CD14-positive monocyte (primary cell): ENCODE data around the gene FNIP1. TPM values are rescaled to one million over a fixed set of nuclear protein-coding genes. Genes with fewer than 3 reads are reported as not detected.

Source experiments
- DNase-seq, 3 donors: peaks; one replicate each; pipeline ENCODE4 v3.0.0-alpha.2; 2011 to 2022
- H2AFZ ChIP-seq: 2 replicates; pipeline ENCODE4 v1.6.0; 2012; ENCODE audit warnings: mild to moderate bottlenecking, low read depth, low read length, inconsistent platforms; ENCODE audit not compliant: insufficient read depth, poor library complexity, severe bottlenecking
- H3K27ac ChIP-seq, 2 donors: 1 replicate in 1 of 2; 2 replicates in 1 of 2; pipeline ENCODE4 v1.5.1; 2012 to 2013; ENCODE audit warnings: low read length in 2 of 2, control low read depth in 1 of 2, inconsistent platforms in 1 of 2, low read depth in 1 of 2, mild to moderate bottlenecking in 1 of 2
- H3K27me3 ChIP-seq, 2 donors: one replicate each; pipeline versions ENCODE4 v1.6.0 to v1.6.1; 2011 to 2013; ENCODE audit warnings: low read length in 2 of 2; ENCODE audit not compliant: control insufficient read depth in 2 of 2, insufficient read depth in 2 of 2
- H3K36me3 ChIP-seq, 2 donors: replicated peaks in 1 of 2; 1 replicate in 1 of 2; 2 replicates in 1 of 2; pipeline versions ENCODE4 v1.5.1 to v1.6.1; 2012 to 2013; ENCODE audit warnings: low read length in 2 of 2, control low read depth in 1 of 2, inconsistent platforms in 1 of 2, mild to moderate bottlenecking in 1 of 2; ENCODE audit not compliant: insufficient read depth in 2 of 2, control insufficient read depth in 1 of 2
- H3K4me1 ChIP-seq, 2 donors: 1 replicate in 1 of 2; 2 replicates in 1 of 2; pipeline versions ENCODE4 v1.5.1 to v1.6.1; 2012 to 2013; ENCODE audit warnings: low read length in 2 of 2, control low read depth in 1 of 2, inconsistent platforms in 1 of 2, mild to moderate bottlenecking in 1 of 2, moderate library complexity in 1 of 2; ENCODE audit not compliant: insufficient read depth in 2 of 2, control insufficient read depth in 1 of 2
- H3K4me2 ChIP-seq: replicated peaks from 2 replicates; pipeline ENCODE3; 2012; ENCODE audit warnings: low read length, moderate library complexity, mild to moderate bottlenecking; ENCODE audit not compliant: poor library complexity, severe bottlenecking; ENCODE audit errors: extremely low read depth
- H3K4me3 ChIP-seq, 3 experiments: fragments of 200-600 bp in 1 of 3; sonication (generic) in 1 of 3; replicated peaks in 1 of 3; 1 replicate in 2 of 3; 2 replicates in 1 of 3; pipeline ENCODE4 v1.5.1; 2011 to 2013; ENCODE audit warnings: low read length in 3 of 3, mild to moderate bottlenecking in 3 of 3, control low read depth in 2 of 3, low read depth in 2 of 3, inconsistent platforms in 1 of 3, moderate library complexity in 1 of 3
- H3K79me2 ChIP-seq: 2 replicates; pipeline ENCODE4 v1.6.0; 2012; ENCODE audit warnings: mild to moderate bottlenecking, control low read depth, inconsistent platforms, low read length, moderate library complexity; ENCODE audit not compliant: insufficient read depth
- H3K9ac ChIP-seq: 2 replicates; pipeline ENCODE4 v1.6.0; 2017; ENCODE audit warnings: low read length, mild to moderate bottlenecking; ENCODE audit not compliant: insufficient read depth, poor library complexity, severe bottlenecking
- H3K9me3 ChIP-seq, 2 donors: replicated peaks in 1 of 2; 1 replicate in 1 of 2; 2 replicates in 1 of 2; pipeline versions ENCODE4 v1.5.1 to v1.6.1; 2012 to 2013; ENCODE audit warnings: low read length in 2 of 2, control low read depth in 1 of 2; ENCODE audit not compliant: control insufficient read depth in 1 of 2, insufficient read depth in 1 of 2
- H4K20me1 ChIP-seq: 2 replicates; pipeline ENCODE4 v1.6.0; 2012; ENCODE audit warnings: mild to moderate bottlenecking, low read length, control low read depth, moderate library complexity; ENCODE audit not compliant: insufficient read depth
- H3K27ac Mint-ChIP-seq, 7 donors: one replicate each; pipeline ENCODE4 v1.8.0; 2020; ENCODE audit warnings: mild to moderate bottlenecking in 7 of 7, mixed read lengths in 7 of 7, moderate library complexity in 6 of 7, inconsistent platforms in 2 of 7
- H3K27me3 Mint-ChIP-seq, 3 donors: one replicate each; pipeline ENCODE4 v1.8.0; 2021 to 2022; ENCODE audit warnings: low read depth in 3 of 3, mild to moderate bottlenecking in 3 of 3, mixed read lengths in 3 of 3, moderate library complexity in 3 of 3, inconsistent platforms in 1 of 3
- H3K36me3 Mint-ChIP-seq, 2 donors: one replicate each; pipeline ENCODE4 v1.8.0; 2020; ENCODE audit warnings: mixed read lengths in 2 of 2, inconsistent platforms in 1 of 2, mild to moderate bottlenecking in 1 of 2
- H3K4me1 Mint-ChIP-seq: one replicate; pipeline ENCODE4 v1.8.0; 2020; ENCODE audit warnings: mild to moderate bottlenecking, mixed read lengths
- H3K4me3 Mint-ChIP-seq, 2 donors: one replicate each; pipeline ENCODE4 v1.8.0; 2020; ENCODE audit warnings: mild to moderate bottlenecking in 2 of 2, mixed read lengths in 2 of 2, moderate library complexity in 1 of 2
- H3K9me3 Mint-ChIP-seq, 7 donors: one replicate each; pipeline ENCODE4 v1.8.0; 2020 to 2022; ENCODE audit warnings: mixed read lengths in 7 of 7, mild to moderate bottlenecking in 6 of 7, moderate library complexity in 6 of 7, inconsistent platforms in 2 of 7
- WGBS: methylation state at CpG from one replicate; pipeline ENCODE4 v1.1.5; 2013; ENCODE audit warnings: missing lambda C conversion rate; ENCODE audit not compliant: insufficient coverage; 5-methylcytosine and 5-hydroxymethylcytosine counted together
- intact Hi-C, 2 donors: fragments of 100-400 bp; cut with micrococcal nuclease; formaldehyde crosslinking; loops; one replicate each; pipeline versions ENCODE4 v1.15.0 to v1.15.1; 2023
- polyA plus RNA-seq, 3 donors: library from polyadenylated mRNA; depleted of rRNA in 1 of 3; unstranded in 2 of 3; stranded (reverse) in 1 of 3; fragments of 300-500 nt in 2 of 3; fragments of >200 nt in 1 of 3; fragmentation: Illumina TruSeq in 2 of 3; gene quantifications; 1 replicate in 2 of 3; 2 replicates in 1 of 3; pipeline ENCODE4 v1.2.3, GENCODE V29; 2012 to 2021
- TF ChIP-seq, protein P1 (sequence below): fragments of 200-600 bp; IDR thresholded peaks from one replicate; pipeline ENCODE4 v1.8.0; 2022; ENCODE audit warnings: antibody characterized with exemption, mild to moderate bottlenecking

Gene FNIP1
- polyA plus RNA-seq, 3 donors: 13.6 to 17.3 (median 16.3) TPM

DNA sequence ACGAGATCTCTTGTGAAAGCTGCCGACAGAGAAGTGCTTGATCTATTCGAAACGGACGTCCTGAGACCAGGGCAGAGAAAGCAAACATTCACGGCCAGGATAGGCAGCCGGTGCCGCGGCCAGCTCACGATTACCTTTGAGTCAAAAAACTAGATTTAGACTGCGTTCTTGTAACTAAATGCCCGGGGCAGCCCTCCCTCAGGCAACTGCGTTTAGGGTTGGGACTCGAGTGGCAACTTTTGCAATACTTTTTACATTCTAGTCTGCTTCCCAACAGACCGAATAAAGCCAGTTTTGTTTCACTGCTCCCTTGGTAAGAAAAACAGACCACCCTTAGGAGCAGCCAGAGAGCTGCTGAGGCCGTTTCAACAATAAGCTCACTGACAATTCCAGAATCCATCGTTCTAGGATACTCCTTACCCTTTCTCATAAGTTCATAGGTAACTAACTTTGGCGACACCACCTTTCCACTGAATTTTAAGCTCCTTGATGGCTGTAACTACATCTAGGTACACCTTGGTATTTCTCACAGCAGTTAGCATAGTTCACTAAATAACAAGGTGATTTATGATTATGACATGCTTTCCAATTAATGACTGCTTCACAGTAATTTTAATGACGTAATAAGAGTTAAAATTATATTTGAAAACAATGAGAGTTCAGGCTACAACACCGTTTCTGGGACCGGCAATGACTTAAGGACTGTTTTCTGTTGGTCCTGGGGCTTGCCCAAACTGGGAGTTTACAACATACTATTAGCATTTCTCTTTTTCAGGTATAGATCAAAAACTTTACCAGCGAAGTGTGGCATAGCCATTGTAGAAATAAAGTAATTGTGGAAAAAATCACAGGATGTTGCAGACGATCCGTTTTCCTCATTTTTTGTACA is 160.9 kb downstream of the FNIP1 start:
- peak overlapping the region; percentile 99 to 100 (median 99) for H3K27ac Mint-ChIP-seq
- Histone ChIP-seq H4K20me1 (no peaks in the 10 kb centered on the region), H3K36me3 (no peaks in the 10 kb centered on the region), H3K27ac (peak overlapping the region; percentile 90 to 99), H3K9ac (peak overlapping the region; percentile 97), H3K4me2 (peak overlapping the region; percentile 84), H3K79me2 (peaks cover 38% of the 10 kb centered on the region), H3K4me1 (peaks cover 22 to 50% of the 10 kb centered on the region in 2 donors), H3K9me3 (no peaks in the 10 kb centered on the region), H3K4me3 (peak overlapping the region; percentile 48 to 85 (median 82)), H2AFZ (peak overlapping the region; percentile 78), H3K27me3 (no peaks in the 10 kb centered on the region)
- intact Hi-C loops: loop anchor here (2.0 to 5.0 kb wide), 2 partner anchors 156 to 161 kb away; partner anchors contain the start of gene FNIP1 (in 1 of the 2)
- TF ChIP-seq, protein P1, sequence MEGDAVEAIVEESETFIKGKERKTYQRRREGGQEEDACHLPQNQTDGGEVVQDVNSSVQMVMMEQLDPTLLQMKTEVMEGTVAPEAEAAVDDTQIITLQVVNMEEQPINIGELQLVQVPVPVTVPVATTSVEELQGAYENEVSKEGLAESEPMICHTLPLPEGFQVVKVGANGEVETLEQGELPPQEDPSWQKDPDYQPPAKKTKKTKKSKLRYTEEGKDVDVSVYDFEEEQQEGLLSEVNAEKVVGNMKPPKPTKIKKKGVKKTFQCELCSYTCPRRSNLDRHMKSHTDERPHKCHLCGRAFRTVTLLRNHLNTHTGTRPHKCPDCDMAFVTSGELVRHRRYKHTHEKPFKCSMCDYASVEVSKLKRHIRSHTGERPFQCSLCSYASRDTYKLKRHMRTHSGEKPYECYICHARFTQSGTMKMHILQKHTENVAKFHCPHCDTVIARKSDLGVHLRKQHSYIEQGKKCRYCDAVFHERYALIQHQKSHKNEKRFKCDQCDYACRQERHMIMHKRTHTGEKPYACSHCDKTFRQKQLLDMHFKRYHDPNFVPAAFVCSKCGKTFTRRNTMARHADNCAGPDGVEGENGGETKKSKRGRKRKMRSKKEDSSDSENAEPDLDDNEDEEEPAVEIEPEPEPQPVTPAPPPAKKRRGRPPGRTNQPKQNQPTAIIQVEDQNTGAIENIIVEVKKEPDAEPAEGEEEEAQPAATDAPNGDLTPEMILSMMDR: no peak
- under 1% methylated on average over 16 of the region's 24 CpGs for WGBS
- no peaks in the 10 kb centered on the region for H3K9me3 Mint-ChIP-seq
- peak; percentile 13 to 57 (median 36) for DNase-seq
- peak overlapping the region; percentile 91 to 94 for H3K4me3 Mint-ChIP-seq
- no peaks in the 10 kb centered on the region for H3K36me3 Mint-ChIP-seq
- H3K4me1 Mint-ChIP-seq: peaks cover 22% of the 10 kb centered on the region
- H3K27me3 Mint-ChIP-seq: no peaks in the 10 kb centered on the region

- TF ChIP-seq, protein P1: no peak
- Histone ChIP-seq H3K79me2 (peaks cover 46% of the 10 kb centered on the region), H3K9ac (peak within 1 kb of the TSS; percentile 97), H2AFZ (peak within 1 kb of the TSS; percentile 82), H3K27ac (peak within 1 kb of the TSS; percentile 90 to 99), H3K9me3 (no peaks in the 10 kb centered on the region), H3K4me1 (peaks cover 22 to 45% of the 10 kb centered on the region in 2 donors), H3K4me3 (peak within 1 kb of the TSS; percentile 60 to 85 (median 82)), H3K36me3 (no peaks in the 10 kb centered on the region), H3K4me2 (peak within 1 kb of the TSS; percentile 84), H4K20me1 (no peaks in the 10 kb centered on the region), H3K27me3 (no peaks in the 10 kb centered on the region)
- Mint-ChIP-seq H3K4me1 (peaks cover 15% of the 10 kb centered on the region), H3K27me3 (no peaks in the 10 kb centered on the region), H3K27ac (peak within 1 kb of the TSS; percentile 99 to 100 (median 99)), H3K4me3 (peak within 1 kb of the TSS; percentile 91 to 97), H3K9me3 (no peaks in the 10 kb centered on the region), H3K36me3 (no peaks in the 10 kb centered on the region)
- peak; percentile 99 to 100 (median 100) for DNase-seq
- intact Hi-C loops: loop anchor here (2.0 to 5.0 kb wide), 2 partner anchors 157 to 162 kb away; partner anchors contain the start of gene FNIP1 (in 1 of the 2)
- WGBS: under 1% methylated on average over 53 of the region's 55 CpGs
Measured at GRCh38 chr5:131634996-131635683, 161.7 kb downstream of the FNIP1 start, which contains the start of gene RAPGEF6. TSS of gene RAPGEF6 (minus strand) at chr5:131635229. CDS start at chr5:131635030, 199 bp downstream.
